Heart left ventricle (tissue), 13 donors: Measurements from ENCODE around the gene BRPF1.

Experiments
- CTCF ChIP-seq, 12 donors: fragments of 200-600 bp; sonication (generic) in 4 of 12; IDR thresholded peaks; one replicate each; pipeline versions ENCODE4 v1.5.0 to v1.8.0; 2018 to 2022; ENCODE audit warnings: antibody characterized with exemption in 12 of 12, mild to moderate bottlenecking in 5 of 12
- POLR2A ChIP-seq, 2 donors: fragments of 450-650 bp; IDR thresholded peaks; one replicate each; pipeline ENCODE4 v1.6.1; 2017; ENCODE audit warnings: antibody characterized with exemption in 2 of 2, mild to moderate bottlenecking in 2 of 2, moderate library complexity in 2 of 2
- donor health status: ischemic (EF 13 %, LVEDD 7.1; RV severe dilation, severe dysfunction).
- donor health status: DM: no; HTN: yes; CAD: no.
- donor health status: DM: no; HTN: no; CAD: no.
- donor health status: ischemic (EF 25% LVEDD 6.9; RV normal size, moderate dysfunction).
- donor health status: ischemic (EF 25% LVEDD 5.7; RV mildly dilated, moderate dysfunction).
- donor health status: ischemic (EF 35%, LVEDD 5.7; RV mildly dilated, moderate dysfunction).
- donor health status: nonischemic (EF 11% LVEDD 7.7; RV severe dilation, severe dysfunction).
- donor health status: DM: yes; HTN: yes; CAD: no.
- donor health status: PGD.
- donor health status: ischemic (EF 29% LVEDD 5.4; RV normal size, mild dysfunction).
- donor health status: nonischemic (EF 23%, LVEDD 6.1; RV moderate dilation, normal function).

- TF ChIP-seq CTCF (IDR thresholded peaks at IDR 0.05) (no peak), POLR2A (IDR thresholded peaks at IDR 0.05) (no peak)
These were observed 14.0 kb upstream of the BRPF1 start for GRCh38 chr3:9717563-9717962.
